Stimulated activated CD8-positive, alpha-beta memory T cell treated with anti-CD3 and anti-CD28 coated beads, Interleukin-4, amount 100 ng/mL, for 24 hours (primary cell): ENCODE results near the gene ERGIC1.

ENCODE experiments used
- DNase-seq: peaks from one replicate; pipeline ENCODE4 v3.0.0-alpha.2; 2020; ENCODE audit warnings: low read depth

The ERGIC1 gene

DNA sequence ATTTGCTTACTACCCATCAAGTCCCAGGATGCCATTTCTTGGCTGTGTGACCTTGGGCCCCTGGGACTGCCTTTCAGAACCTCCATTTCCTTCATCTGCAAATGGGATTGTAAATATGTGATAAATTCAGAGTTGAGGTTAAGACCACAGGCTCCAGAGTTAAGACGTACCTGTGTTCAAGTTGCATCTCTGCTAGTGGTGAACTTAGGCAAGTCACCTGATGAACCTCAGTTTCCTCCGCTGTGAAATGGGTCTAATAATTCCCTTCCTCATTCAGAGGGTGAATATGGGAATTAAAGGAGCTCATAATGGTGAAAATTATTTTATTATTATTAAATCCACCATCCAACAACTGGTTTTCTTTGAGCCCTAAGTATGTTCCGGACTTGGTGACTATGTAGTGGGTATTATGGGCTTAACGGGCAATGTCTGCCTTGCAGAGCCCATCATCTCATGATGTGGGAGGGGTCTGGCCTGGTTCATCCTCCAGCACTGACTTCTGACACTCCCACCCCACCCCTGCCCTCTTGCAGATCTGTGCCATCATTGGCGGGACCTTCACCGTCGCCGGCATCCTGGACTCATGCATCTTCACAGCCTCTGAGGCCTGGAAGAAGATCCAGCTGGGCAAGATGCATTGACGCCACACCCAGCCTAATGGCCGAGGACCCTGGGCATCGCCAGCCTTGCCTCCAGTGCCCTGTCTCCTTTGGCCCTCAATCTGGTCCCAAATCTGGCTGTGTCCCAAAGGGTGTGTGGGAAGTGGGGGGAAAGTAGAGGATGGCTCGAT, 116.3 kb downstream of the ERGIC1 start:
- no peak for DNase-seq

DNA sequence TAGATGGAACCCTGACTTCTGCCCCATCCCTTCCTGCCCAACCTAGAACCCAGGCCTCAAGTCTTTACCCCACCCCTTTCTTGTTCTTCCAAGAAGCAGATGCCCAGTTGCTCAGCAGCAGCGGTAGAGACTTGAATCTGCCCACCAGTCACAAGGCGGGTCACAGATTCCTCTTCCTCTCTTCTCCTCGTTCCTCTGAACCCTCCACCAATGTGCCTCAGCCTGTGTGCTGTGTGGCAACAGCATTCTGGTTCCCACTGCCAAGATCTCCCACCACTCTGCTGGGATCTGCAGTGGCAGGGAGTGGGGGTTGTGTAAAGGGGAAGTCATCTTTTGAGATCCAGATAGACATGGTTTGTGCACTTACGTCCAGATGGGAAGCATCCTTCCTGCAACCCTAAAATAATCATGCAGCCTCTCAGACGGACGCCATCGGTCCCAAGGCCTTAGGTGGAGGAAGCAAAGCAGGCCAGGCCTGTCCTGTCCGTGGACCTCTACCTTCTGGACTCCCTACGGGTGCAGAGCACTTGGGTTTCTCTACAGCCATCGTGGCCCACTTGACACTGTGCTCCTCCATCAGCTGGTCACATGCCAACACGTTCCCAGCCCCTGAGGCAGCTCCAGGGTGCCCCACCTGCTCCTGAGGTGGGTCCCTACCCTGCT, 117.5 kb downstream of the ERGIC1 start:
- DNase-seq: no peak

DNA sequence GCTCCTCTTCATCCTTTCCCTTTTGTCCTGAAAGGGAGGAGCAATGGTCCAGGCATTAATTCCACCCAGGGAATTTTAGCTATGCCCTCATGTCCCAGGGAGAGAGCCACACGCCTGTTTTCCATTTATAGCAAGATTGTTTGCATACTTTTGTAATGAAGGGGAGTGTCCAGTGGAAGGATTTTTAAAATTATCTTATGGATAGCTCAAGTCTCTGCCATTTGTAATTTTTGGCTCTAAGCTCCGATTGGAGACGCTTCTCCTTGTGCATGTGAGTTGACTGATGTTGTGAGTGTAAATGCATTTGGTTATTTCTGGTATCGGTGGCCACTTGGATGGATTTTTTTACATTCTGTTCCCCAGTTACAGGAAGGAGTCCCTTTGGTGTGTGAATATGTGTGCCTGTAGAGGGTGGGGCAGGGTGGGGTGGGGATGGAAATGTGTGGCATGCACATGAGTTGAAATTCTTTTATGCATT, 118.0 kb downstream of the ERGIC1 start:
- no peak for DNase-seq

DNA sequence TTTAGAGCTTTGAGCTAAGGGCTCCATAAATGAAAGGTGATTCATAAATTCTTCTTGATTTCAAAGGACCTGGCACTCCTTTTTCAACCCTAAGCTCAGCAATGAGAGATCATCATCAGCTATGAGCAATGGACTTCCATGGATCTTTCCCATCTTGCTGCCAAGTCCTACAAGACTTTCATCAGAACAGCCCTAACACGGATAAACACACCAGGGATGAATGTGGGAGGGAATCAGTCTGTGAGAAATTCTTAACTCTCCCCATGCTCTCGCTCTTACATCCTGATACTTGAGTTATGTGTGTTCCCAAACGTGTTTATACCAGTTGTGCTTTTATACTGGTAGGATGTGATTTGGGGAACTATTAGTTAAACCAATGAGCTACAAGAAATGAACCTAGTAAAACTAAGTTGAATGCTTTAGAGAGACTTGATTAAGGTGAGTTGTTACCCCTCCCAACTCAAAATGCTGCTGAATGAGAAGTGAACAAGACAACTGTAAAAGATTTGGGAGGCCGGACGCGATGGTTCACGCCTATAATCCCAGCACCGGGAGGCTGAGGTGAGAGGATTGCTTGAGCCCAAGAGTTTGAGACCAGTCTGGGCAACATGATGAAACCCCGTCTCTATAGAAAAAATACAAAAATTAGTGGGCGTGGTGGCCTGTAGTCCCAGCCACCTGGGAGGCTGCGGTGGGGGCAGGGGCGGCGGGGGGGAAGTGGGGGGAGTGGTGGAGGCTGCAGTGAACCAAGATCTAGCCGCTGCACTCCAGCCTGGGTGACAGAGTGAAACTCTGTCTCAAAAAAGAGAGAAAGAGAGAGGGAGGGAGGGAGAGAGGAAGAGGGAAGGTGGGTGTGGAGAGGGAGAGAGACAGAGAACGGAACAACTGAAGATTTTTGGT, 120.0 kb downstream of the ERGIC1 start:
- DNase-seq: no peak

DNA sequence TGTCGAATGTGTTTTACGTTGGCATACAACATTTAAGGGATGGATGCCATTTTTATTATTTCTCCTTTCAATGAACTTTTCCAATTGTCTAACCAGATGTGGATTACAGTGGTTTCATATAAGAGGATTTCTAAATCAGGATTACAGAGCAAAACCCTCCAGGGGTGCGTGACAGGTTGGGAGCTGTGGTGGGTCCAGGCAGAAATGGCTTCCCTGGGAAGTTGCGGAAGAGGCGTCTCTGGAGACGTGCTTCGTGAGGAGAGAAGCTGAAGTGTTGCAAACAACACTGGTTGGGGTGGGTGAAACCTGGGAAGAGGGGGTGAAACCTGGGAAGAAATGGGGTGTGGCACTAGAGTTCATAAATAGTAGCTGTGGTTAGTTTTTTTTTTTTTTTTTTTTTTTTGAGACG, 120.7 kb downstream of the ERGIC1 start:
- DNase-seq: no peak

DNA sequence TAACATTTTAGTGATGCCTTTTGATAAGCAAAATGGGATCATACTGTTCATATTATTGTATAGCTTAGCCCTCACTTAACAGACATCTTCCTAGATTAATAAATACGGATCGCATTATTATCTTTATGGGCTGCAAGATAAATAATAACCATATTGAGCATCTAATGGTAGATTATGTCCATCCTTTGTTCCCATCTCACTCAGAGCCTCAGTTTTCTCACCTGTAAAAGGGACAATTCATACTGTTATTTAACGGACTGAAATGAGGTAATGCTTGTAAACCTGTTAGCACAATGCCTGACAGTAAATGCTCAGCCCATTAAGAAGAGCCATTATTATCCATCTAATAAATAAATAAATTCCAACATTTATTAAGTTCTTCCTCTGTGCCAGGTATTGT, 122.2 kb downstream of the ERGIC1 start:
- DNase-seq: no peak

DNA sequence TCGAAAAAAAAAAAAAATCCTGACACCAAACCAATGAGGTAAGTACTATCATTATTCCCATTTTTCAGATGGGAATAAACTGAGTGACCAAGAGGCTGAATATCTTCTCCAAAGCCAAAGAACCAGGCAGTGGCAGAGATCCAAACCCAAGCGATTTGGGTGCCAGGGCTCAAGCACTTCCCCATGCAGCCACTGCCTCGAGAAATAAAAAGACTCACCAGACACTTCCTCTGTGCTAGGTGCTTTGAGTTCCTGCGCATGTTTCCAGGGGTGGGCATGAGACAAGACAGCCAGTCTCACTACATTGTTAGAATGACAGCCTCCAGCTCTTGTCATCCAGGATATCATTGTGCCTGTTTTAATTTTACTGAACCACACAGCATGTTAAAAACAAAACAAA, 122.9 kb downstream of the ERGIC1 start:
- DNase-seq: no peak

DNA sequence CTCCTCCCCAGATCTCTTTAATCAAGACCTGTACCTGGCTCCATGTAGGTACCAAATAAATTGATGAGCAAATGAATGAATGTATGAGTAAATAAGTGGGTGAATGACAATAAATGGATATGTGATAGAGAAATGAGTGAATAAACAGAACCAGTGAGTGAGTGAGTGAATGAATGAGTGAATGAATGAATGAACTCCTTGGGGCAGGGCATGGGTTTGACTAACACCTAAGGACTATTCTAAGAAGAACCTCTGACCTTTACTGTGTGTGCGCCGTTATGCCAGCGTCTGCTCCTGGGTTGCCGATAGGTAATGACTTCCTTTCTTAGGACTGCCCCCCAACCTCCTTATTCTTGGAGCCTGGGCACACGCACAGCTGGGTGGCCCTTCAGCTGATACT, 123.4 kb downstream of the ERGIC1 start:
- DNase-seq: no peak

DNA sequence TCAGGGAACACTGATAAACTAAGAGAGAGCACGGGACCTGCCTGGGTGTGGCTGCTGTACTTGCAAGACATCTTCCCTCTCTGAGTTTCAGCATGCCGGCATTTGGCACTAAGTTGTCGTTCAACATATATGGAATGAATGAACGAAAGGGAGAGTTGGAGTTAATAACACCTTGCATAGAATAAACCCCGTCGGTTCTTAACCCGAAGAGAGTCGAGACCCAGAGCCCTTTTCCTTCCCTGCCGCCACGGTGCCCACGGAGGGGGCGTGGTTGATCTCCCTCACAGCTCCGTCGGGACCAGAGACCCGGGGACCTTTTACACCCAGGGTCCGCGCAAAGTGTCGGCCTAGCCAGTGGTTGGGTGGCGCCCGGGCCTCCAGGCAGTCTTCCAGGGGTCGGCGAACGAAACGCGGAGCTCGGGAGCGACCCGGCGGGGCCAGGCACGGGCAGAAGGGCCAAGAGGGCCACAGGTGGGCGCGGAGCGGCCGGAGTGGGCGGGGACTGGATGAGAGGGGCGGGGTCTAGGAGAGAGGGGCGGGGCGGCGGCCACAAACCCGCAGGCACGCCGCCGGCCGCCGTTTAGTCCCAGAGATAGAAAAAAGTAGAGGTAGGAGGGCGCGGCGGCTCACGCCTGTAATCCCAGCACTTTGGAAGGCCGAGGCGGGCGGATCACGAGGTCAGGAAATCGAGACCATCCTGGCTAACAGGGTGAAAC, 124.4 kb downstream of the ERGIC1 start:
- DNase-seq: peak; percentile 53

DNA sequence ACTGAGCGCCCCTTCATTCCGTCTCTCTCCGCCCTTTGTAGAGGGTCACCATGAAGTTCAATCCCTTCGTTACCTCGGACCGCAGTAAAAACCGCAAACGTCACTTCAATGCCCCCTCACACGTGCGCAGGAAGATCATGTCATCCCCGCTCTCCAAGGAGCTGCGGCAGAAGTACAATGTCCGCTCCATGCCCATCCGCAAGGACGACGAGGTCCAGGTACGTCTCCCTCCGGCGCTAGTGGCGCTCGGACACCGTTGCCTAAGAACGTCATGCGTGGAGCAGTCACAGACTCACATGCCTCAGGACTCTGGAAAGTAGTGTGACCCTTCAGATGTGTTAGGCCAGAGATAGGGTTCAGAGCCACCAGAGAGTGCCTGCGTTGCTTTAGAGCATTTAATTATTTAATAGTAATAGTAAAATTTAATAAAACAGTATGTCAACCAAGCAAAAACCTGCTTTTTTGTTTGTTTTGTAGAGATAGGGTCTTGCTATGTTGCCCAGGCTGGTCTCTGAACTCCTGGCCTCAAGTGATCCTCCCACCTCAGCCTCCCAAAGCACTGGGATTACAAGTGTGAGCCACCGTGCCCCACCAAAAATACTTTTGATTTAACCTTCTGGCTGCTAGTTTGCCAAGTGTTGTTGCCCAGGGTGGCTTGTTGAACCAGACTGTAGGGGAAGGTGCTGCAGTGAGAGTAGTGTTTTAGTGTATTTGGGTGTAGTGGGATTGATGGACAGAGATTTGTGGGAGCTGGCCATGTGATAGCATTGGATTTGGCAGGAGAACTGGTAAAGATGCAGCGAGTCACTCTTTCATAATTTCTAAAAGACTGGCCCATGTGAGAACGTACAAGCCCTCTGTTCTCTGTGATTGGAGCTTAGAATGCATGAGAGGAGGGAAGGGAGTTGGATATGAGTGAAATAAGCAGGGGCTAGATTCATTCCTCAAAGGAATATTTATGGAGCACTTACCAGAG, 126.1 kb downstream of the ERGIC1 start:
- DNase-seq: no peak

DNA sequence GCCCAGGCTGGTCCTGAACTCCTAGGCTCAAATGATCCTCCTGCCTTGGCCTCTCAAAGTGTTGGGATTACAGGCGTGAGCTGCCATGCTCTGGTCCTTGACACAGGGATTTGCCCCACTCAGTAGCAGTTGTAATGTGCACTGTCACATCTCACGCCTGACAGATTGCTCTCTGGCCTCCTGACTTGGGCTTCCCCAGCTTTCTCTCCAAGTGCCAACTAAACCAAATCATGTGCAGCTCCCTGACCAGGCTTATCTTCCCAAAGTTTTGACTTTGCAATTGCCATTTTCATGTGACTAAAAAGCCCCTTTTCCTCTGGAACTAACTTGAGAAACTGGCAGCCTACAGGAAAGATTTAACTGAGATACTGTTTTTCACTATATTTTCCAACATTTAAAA, 135.9 kb downstream of the ERGIC1 start:
- no peak for DNase-seq

DNA sequence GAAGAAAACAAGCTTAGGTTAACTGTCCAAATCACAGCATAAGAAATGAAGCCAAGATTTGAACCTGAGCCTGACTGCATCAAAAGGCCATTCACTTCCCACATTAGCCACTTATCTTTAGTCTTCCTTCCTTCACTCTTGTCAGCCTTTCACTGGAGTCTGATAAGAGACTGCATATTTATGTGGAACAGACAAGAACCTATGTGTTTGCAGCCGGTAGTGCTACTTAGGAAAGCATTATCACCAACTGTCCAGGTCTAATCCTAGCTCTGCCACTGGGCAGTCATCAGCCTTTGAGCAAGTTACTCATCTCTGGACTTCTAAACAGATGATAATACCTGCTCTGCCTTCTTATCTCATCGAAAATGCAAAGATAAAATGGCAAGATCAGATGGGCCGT, 137.4 kb downstream of the ERGIC1 start:
- DNase-seq: no peak

DNA sequence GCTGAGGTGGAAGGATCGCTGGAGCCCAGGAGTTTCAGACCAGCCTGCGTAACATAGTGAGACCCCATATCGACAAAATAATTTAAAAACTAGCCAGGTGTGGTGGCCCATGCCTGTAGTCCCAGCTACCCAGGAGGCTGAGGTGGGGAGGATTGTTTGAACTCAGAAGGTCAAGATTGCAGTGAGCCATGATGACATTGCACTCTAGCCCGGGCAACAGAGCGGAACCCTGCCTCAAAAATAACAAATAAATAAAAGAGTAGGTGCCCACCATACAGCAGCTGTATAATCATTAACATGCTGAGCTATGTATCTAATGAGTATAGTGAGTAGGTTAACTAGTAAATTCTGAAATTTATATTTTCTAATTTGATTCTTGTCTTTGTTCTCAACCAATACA, 138.5 kb downstream of the ERGIC1 start:
- no peak for DNase-seq

DNA sequence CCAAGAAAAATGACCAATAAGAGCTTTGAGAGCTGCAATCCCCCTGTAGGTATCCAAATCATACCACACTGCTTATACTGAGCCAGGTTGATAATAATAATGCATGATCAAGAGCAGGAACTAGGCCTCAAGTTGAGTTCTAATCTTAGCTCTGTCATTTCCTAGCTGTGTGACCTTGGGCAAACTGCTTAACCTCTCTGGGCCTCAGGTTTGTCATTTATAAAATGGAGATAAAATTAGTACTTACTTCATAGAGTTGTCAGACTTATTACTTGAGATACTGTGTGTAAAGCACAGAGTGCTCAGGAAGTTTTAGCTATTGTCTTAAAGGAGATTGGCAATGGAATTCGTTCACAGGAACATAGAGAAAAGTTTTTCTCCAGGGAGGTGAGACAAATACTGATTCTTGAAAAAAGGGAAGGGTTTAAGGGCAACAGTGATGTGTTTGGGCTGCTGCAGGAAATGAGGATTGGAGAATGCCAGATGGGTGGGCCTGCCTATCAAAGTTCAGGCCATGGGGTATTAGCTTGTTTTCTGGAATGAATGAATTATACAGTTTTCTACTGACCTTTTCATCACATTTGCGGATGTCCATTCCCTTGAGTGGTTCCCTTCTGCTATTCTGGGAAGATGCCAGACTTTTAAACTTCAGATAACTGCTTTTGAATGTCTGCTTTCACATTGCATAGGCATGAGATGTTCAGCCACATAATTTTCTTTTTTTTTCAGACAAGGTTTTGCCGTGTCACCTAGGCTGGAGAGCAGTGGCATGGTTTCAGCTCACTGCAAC, 139.3 kb downstream of the ERGIC1 start:
- DNase-seq: no peak

DNA sequence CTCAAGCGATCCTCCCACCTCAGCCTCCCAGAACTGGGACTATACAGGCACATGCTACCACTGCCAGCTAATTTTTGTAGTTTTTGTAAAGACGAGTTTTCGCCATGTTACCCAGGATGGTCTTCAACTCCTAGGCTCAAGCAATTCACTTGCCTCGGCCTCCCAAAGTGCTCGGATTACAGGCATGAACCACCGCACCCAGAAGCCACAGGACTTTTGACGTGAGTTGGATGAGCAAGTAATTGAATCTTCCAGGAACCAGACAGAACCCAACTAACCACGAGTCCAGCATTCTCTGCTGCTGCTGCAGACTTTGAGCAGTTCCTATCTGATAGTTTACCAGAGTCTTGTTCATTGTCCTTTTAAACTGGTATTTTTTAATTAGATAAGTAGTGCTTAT, 139.9 kb downstream of the ERGIC1 start:
- no peak for DNase-seq

DNA sequence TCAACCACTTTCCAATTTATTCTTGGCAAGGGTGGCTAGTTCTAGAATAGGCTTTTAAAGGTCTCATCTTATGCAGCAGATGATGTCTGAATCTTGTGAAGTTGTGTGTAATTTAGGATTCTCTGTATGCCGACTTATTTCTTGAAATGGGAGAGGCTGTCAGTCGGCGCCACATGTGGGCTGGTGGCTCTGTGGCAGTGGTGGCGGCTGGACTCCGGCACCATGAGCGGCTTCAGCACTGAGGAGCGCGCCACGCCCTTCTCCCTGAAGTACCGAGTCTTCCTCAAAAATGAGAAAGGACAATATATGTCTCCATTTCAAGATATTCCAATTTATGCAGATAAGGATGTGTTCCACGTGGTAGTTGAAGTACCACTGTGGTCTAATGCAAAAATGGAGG, 141.2 kb downstream of the ERGIC1 start:
- no peak for DNase-seq

DNA sequence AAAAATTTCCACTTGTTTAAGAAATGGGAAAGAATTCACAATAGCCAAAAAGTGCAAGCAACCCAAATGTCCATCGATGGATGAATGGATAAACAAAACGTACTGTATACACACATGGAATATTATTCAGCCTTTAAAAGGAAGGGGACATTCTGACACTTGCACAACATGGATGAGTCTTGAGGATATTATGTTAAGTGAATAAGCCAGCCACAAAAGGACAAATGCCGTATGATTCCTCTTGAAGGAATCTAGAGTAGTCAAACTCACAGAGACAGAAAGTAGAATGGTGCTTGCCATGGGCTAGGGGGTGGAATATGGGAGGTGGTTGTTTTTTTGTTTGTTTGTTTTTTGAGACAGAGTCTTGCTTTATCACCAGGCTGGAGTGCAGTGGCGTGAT, 145.7 kb downstream of the ERGIC1 start:
- DNase-seq: no peak

DNA sequence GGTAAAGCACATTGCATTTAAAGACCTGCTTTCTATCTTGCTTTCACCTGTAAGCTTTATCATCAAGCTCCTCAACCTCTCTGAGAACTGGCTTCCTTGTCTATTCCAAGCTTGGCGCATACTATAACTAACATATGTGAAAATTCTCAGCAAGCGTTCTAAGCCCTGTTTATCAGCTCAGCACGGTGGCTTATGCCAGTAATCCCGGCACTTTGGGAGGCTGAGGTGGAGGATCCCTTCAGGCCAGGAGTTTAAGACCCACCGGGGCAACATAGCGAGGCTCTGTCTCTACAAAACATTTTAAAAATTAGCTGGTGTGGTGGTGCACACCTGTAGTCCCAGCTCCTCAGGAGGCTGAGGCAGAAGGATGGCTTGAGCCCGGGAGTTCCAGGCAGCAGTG, 147.9 kb downstream of the ERGIC1 start:
- DNase-seq: no peak

DNA sequence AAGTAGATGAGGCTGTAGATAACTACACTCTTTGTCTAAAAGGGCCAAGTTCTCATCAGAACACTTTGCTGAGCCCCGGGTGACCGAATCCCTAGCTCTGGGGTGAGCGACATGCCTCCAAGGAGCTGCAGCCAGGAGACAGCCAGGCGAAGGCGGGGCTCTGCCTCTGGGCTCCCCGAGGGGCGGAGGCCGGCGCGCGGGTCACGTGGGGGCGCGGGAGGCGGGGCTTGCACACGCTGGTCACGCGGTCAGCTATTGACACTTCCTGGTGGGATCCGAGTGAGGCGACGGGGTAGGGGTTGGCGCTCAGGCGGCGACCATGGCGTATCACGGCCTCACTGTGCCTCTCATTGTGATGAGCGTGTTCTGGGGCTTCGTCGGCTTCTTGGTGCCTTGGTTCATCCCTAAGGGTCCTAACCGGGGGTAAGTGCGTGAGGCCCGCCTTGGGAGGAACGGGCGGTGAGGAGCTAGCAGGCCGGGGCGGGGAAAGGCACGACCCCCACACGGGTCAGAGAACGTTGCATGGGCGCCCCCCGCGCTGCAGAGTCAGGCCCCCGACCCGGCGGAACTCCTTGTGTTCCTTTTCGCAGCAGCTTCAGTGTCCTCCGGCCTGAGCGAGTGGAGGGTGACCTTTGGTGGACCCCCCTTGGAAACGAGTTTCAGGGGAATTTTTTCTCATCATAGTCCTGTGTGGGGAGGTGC, 149.6 kb downstream of the ERGIC1 start, which contains the start of gene ATP6V0E1:
Gene ATP6V0E1 (plus strand): TSS at position 230 of the 702 bp plus-strand sequence. CDS start 90 bp downstream, at position 320.
- DNase-seq: peak; percentile 96
